ENCODE results near the gene HNRNPA2B1. TPM values are rescaled to one million over a fixed set of nuclear protein-coding genes. Genes with fewer than 3 reads are reported as not detected.

Gene HNRNPA2B1
- polyA plus RNA-seq, 2 of the 4 experiments (the other 2 are of a cell fraction): 1,070 to 2,251 TPM

GRCh38 chr7:26151650-26151952 lies 48.9 kb downstream of the HNRNPA2B1 start:
- ChIA-PET POLR2A (interaction anchor here (0.6 to 1.7 kb wide), 9 partner anchors 9 to 258 kb away, joined by 3 to 22 read pairs (median 5); partner anchors contain the start of genes CBX3 and HNRNPA2B1), CTCF (interaction anchor here (0.8 to 1.9 kb wide), 8 partner anchors 29 to 109 kb away, joined by 3 to 8 read pairs (median 4); no protein-coding TSS in a partner anchor)
- Histone ChIP-seq H3K4me3 (peak overlapping the region; percentile 91), H3K27ac (peak overlapping the region; percentile 78 to 94), H3K4me1 (peaks cover 24% of the 10 kb centered on the region; the same call in 2 of the 3 replicates), H3K9me3 (no peaks in the 10 kb centered on the region), H3K4me2 (peak overlapping the region; percentile 83)
- 75% methylated on average over 10 of the region's 10 CpGs for WGBS (ENCODE audit: missing lambda C conversion rate)
- FAIRE-seq: no peak
- 0 out of 2 replicates have a peak, but pooled peaks have one; percentile 17 for TF ChIP-seq HOXB13 (CRISPR knock-in tag; IDR thresholded peaks at IDR 0.05; ENCODE audit: low read depth)
- TF ChIP-seq PHF8 (IDR thresholded peaks at IDR 0.05; ENCODE audit: borderline replicate concordance, low read depth): no peak; the same call in 1 of the 2 replicates
- DNase-seq (ENCODE audit: low read depth in 1 of 2, low spot score in 1 of 2): no peak
- no peak for ATAC-seq

GRCh38 chr7:26151096-26151495 lies 49.5 kb downstream of the HNRNPA2B1 start:
- peak overlapping the region; percentile 83 for H3K4me2 ChIP-seq
- peak overlapping the region; percentile 78 to 94; a peak in 2 of 6 replicates for H3K27ac ChIP-seq
- DNase-seq (ENCODE audit: low read depth in 1 of 2, low spot score in 1 of 2) (no peak), FAIRE-seq (no peak), ATAC-seq (no peak)
- 89% methylated on average over 5 of the region's 5 CpGs for WGBS (ENCODE audit: missing lambda C conversion rate)
- H3K4me3 ChIP-seq: no peak overlapping the region
- ChIA-PET CTCF (interaction anchor here (0.8 to 1.9 kb wide), 7 partner anchors 27 to 72 kb away, joined by 3 to 8 read pairs (median 5); no protein-coding TSS in a partner anchor), POLR2A (interaction anchor here (1.3 to 1.7 kb wide), 3 partner anchors 42 to 58 kb away, joined by 5 to 22 read pairs (median 6); partner anchors contain the start of genes CBX3 and HNRNPA2B1)
- no peak for TF ChIP-seq REST (IDR thresholded peaks at IDR 0.05)
- no peak for TF ChIP-seq TFCP2L1 (CRISPR knock-in tag; IDR thresholded peaks at IDR 0.05)
- TF ChIP-seq PBX3 (IDR thresholded peaks at IDR 0.05): no peak
- no peak for TF ChIP-seq ZFP36 (IDR thresholded peaks at IDR 0.05; ENCODE audit: borderline replicate concordance, partially characterized antibody)
- TF ChIP-seq BHLHE40 (IDR thresholded peaks at IDR 0.05; ENCODE audit: low read depth, low read length): no peak
- TF ChIP-seq ESRRA (IDR thresholded peaks at IDR 0.05; ENCODE audit: borderline replicate concordance, low read length): no peak
- no peak for TF ChIP-seq FOSL2 (IDR thresholded peaks at IDR 0.05)
- TF ChIP-seq FOSL2 (CRISPR knock-in tag; IDR thresholded peaks at IDR 0.05): no peak
- no peak for TF ChIP-seq MAZ (IDR thresholded peaks at IDR 0.05; ENCODE audit: borderline replicate concordance, low read depth, low read length)
- TF ChIP-seq JUNB (IDR thresholded peaks at IDR 0.05): no peak
- no peak for TF ChIP-seq NR3C1 (IDR thresholded peaks at IDR 0.05)
- TF ChIP-seq CHD2 (IDR thresholded peaks at IDR 0.05; ENCODE audit: low read length, partially characterized antibody): no peak
- TF ChIP-seq JUN (IDR thresholded peaks at IDR 0.05): no peak
- no peak for TF ChIP-seq GATA3 (IDR thresholded peaks at IDR 0.05; ENCODE audit: borderline replicate concordance)
- TF ChIP-seq CHD4 (IDR thresholded peaks at IDR 0.05; ENCODE audit: borderline replicate concordance): no peak
- no peak for TF ChIP-seq HMGXB4 (CRISPR knock-in tag; IDR thresholded peaks at IDR 0.05; ENCODE audit: borderline replicate concordance)
- TF ChIP-seq KDM1A (IDR thresholded peaks at IDR 0.05; ENCODE audit: low read depth): no peak
- no peak for TF ChIP-seq CTCF (IDR thresholded peaks at IDR 0.05)
- TF ChIP-seq ELK1 (IDR thresholded peaks at IDR 0.05; ENCODE audit: low read depth, low read length): no peak
- H3K4me1 ChIP-seq: peaks cover 19% of the 10 kb centered on the region; the same call in 2 of the 3 replicates
- H3K9me3 ChIP-seq: no peaks in the 10 kb centered on the region

Data from A549 (cell line).